Glomerular visceral epithelial cell (primary cell): ENCODE data around the gene FBXO31.
"Not testable (repeated sequence)": the region's sequence is repeated elsewhere in the genome, so short reads cannot be mapped to it uniquely, and the experiment has no call there.

Experiments used
- DNase-seq: peaks from one replicate; pipeline ENCODE4 v3.0.0-alpha.2; 2016; ENCODE audit errors: extremely low spot score

The FBXO31 gene

DNA sequence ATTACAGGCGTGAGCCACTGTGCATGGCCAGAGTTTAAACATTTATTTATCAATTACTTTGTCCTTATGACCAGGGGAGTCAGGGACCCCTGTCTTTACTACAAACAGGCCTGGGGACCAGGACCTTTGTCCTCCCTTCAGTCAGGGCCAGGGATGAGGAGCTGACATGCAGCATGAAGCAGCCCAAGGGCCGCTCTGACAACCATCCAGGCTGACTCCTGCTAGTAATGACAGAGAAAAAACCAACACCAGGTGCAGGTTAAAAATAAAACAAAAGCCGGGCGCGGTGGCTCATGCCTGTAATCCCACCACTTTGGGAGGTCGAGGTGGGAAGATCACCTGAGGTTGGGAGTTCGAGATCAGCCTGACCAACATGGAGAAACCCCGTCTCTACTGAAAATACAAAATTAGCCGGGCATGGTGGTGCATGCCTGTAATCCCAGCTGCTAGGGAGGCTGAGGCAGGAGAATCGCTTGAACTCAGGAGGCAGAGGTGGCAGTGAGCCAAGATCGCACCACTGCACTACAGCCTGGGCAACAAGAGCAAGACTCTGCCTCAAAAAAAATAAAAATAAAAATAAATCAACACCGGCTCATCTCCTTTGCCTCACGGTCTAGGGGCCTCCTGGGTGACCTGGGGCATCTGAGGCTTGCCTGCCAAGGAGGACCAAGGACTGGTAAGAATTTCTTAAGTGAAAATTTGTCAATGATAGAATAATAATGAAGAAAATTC lies 20.6 kb downstream of the FBXO31 start:
- DNase-seq: not testable (repeated sequence)

DNA sequence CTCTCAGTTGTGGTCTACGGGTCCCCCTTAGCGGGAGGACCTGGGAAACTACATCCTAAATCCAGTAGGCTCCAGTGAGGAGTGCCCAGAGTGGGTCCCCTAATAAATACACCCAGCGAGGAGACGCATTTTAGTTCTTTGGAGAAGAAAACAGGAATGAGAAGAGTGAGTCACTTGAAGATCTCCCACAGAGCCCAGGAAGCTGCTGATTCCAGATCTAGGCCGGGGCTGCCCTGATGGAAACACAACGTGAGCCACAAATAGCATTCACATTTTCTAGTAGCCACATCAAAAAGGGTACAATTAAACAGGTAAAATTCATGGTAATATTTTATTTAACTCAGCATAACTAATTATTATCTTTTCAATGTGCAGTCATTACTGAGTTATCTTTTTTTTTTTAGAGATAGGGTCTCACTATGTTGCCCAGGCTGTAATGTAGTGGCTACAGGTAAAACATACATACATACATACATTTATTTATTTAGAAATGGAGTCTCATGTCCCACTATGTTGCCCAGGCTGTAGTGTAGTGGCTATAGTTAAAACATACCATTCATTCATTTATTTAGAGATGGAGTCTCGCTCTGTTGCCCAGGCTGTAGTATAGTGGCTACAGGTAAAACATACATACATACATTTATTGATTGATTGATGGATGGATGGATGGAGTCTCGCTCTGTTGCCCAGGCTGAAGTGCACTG lies 21.5 kb downstream of the FBXO31 start:
- DNase-seq: no peak

DNA sequence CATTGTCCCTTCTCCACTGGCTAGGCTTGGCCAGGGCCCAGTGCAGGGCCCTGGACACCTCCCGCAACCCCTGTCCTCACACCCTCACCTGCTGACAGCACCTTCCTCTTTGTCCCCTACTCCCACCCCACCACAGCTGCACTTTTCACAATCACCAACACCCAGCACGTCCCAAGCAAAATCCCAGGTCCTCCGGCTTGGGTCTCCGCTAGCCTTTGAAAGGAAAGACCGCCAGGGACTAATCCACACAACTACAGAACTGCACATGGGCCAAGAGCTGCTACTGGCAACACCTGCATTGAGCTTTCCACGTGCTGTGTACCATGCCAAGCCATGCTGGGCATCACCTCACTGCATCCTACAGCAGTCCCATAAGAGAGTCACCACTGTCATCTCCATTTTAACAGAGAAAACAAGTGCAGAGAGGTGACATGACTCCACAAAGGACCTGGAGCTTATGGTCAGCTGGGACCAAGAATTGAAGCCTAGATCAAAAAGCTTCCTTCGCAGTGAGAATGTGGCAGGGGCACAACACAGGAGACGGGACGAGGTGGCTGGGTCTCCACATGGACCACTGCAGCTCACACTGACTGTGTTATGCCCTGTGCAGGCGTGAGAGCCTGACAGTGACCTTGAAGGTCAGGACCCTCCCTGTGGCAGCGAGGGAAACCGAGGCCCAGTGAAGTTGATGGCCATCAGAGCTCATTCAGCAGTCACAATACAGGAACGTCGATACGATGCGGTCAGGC lies 22.5 kb downstream of the FBXO31 start:
- DNase-seq: no peak

- no peak for DNase-seq
Observed at GRCh38 chr16:87359121-87359520, 24.5 kb downstream of the FBXO31 start.

GRCh38 chr16:87358696-87359095 lies 24.9 kb downstream of the FBXO31 start:
- DNase-seq: no peak

- no peak for DNase-seq
Observed at GRCh38 chr16:87358250-87358649, 25.3 kb downstream of the FBXO31 start.

GRCh38 chr16:87356491-87356853 lies 27.1 kb downstream of the FBXO31 start:
- DNase-seq: no peak

DNA sequence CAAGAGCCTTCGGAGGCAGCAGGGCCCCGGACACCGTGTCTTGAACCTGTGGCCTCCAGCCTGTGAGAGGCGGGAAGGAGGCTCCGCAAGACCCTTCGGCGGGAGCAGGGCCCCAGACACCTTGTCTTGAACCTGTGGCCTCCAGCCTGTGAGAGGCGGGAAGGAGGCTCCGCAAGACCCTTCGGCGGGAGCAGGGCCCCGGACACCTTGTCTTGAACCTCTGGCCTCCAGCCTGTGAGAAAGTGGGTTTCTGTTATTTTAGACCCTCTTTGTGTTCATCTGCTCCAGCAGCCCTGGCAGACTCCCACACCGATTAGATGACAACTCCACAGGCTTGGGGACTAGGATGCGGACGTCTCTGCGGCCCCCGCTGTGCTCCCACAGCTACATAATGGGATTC lies 30.0 kb downstream of the FBXO31 start:
- DNase-seq: no peak

GRCh38 chr16:87352818-87353217 lies 30.8 kb downstream of the FBXO31 start:
- DNase-seq: no peak

- DNase-seq: no peak
Observed at GRCh38 chr16:87351320-87351698, 32.3 kb downstream of the FBXO31 start.

GRCh38 chr16:87350681-87351319 lies 32.8 kb downstream of the FBXO31 start:
- DNase-seq: no peak

DNA sequence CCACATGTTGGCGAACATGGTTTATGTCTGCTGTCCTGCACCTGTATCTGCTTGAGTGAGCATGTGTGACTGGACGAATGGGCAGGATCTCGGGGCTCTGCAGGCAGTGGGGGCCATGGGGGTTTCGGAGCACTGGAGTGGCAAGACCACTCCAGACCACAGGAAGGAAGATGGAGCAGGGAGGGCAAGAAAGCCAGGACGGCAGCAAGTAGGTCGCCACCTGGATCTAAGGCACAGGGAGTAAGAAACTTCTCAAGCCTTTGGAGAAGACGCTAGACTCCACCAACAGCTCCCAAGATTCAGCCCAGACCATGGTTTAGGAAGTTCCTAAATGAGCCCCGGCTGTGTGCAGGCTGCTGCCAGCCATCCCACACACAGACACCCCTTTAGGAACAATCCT lies 33.5 kb downstream of the FBXO31 start:
- no peak for DNase-seq

GRCh38 chr16:87348616-87349157 lies 34.9 kb downstream of the FBXO31 start:
- DNase-seq: no peak

DNA sequence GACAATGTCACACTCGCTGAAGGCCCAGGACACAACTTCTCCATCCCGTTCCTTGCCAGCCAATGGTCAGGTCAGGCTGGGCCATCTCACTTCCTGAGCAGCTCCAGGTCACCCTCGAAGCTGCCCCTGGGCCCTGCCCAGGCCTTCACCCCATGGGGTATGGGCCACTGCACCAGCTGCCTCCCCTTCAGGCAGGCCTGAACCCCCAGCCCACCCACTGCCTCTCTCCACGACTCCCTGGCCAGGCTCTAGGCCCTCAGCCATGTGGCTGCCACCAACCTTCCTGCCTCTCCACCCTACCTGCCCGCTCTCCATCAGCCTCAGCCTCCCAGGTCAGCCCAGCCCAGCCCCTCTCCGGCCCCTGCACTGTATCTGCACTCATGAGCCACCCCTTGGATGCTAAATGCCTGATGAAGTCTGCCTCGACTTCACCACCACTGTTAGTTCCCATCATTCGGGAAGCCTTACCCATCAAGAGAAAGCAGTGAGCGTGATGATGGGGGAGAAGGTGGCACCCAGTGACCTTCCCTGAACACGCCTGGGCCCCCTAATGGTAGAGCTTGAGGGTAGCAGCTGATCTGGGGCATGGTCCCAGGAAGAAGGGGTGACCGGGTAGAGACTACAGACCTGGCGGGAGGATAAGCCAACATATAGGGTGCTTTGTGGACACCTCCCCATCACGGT lies 35.5 kb downstream of the FBXO31 start:
- DNase-seq: no peak

DNA sequence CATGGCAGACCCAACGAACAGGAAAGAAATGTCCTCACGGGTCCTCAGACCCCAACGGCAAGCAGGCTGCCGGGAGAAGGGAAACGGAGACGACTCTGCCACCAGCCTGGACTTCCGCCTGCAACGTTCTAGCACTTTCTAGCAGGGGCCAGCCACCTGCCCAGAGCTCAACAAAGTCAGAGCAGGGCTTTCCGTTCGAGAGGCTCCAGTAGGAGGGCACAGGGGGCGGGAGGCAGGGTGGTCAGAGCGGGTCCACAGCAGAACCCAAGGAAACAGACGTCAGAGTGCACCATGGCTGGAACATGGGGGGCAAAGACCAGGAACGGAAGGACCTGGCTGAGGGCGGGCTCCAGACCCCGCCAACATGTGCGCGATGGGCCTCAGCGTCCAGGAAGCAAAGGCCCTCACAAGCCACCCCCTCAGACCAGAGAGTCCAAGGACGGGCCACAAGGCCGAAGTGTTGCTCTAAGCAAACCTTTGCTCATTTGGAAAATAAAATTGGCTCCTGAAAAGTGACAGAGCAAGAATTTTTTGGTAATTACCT lies 37.0 kb downstream of the FBXO31 start:
- no peak for DNase-seq

- DNase-seq: no peak
Observed at GRCh38 chr16:87345726-87346424, 37.7 kb downstream of the FBXO31 start.

DNA sequence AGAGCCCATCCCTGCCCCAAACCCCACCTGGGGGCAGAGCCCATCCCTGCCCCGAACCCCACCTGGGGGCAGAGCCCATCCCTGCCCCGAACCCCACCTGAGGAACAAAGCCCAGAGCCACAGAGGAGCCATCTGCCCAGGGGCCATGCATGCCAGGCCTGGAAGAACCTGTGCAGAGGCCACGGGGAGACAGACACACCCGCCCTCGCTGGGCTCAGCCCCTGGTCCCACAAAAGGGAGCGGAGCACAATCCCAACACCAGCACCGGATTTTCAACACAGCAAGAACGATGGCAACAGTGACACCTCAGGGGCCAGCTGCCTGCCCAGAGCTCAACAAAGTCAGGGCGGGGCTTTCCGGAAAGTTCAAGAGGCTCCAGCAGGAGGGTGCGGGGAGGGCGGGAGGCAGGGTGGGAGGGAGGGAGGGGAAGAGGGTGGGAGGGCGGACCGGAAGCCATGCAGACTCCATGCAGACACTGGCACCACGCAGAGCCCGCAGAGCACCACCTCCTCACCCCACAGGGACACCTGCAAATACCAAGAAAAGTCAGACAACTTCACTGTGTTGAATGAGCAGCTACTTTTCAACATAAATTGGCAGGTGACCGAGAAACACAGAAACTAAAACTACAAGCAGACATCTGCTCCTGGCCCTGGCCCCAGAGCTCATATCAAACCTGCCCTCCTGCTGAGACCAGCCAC lies 38.5 kb downstream of the FBXO31 start:
- no peak for DNase-seq

- no peak for DNase-seq
Observed at GRCh38 chr16:87344165-87344930, 39.2 kb downstream of the FBXO31 start.

DNA sequence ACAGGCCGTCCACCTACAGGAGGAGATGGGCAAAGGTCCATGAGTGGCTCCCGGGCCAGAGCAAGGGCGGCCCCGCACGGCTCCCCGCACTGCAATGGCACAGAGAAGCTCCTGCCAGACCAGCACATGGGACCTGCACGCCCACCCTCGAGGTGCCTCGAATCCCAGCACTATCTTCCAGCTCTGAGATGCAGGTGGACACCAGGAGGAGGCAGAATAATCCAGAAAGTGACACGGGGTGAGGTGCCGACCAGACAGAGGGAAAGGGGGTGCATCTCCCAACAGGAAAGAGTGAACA lies 39.9 kb downstream of the FBXO31 start:
- no peak for DNase-seq
